Measurements from ENCODE around the gene LMO7. TPM values are rescaled to one million over a fixed set of nuclear protein-coding genes. Genes with fewer than 3 reads are reported as not detected.

The LMO7 gene
- total and polyA plus RNA-seq, 4 donors: 75.9 to 679 (median 214) TPM

DNA sequence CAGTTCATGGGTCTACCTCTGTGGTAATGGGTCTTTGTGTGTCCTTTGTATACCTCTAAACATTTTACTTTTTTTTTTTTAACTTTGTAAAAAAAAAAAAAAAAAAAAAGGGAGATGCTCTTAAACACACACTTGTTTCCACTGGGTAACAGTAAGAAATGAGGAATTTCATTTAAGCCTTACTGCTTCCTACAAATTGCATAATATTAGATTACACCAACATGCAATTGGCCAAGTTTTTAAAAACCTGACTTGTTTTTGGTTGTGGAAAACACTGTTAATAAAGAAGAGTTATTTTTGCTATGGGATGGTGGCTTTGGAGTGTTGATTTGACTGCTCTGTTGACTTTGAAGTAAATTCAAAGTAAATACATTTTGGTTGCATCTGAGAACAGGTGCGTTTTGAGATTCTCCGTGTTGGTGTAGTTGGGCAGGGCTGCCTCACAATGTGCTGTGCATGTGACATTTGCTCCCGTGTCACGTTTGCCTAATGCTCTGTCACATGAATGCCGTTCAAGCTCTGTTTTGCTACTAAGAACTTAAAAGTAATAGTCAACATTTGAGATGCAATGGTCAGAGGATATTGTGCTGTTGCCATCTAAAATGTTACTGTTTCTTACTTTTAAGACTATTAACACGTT lies 202.4 kb downstream of the LMO7 start:
- Histone ChIP-seq H3K9me3 (ENCODE audit: control insufficient read depth in 4 of 4, insufficient read depth in 3 of 4, low read length in 3 of 4) (no peaks in the 10 kb centered on the region), H3K4me1 (ENCODE audit: control insufficient read depth in 5 of 5, insufficient read depth in 5 of 5, low read length in 5 of 5) (peaks cover 0 to 1% (median 0%) of the 10 kb centered on the region in 5 donors), H3K4me3 (no peak overlapping the region), H3K27ac (ENCODE audit: low read depth in 1 of 2, low read length in 1 of 2) (no peak overlapping the region), H3K36me3 (ENCODE audit: control insufficient read depth in 4 of 4, insufficient read depth in 4 of 4, low read length in 4 of 4) (peaks cover 12 to 25% (median 14%) of the 10 kb centered on the region in 4 donors), H3K9ac (ENCODE audit: insufficient read depth in 1 of 2, low read length in 2 of 2) (no peak overlapping the region), H3K27me3 (ENCODE audit: control insufficient read depth in 3 of 3, insufficient read depth in 3 of 3, low read length in 2 of 3) (no peaks in the 10 kb centered on the region)
- TF ChIP-seq, protein P1, sequence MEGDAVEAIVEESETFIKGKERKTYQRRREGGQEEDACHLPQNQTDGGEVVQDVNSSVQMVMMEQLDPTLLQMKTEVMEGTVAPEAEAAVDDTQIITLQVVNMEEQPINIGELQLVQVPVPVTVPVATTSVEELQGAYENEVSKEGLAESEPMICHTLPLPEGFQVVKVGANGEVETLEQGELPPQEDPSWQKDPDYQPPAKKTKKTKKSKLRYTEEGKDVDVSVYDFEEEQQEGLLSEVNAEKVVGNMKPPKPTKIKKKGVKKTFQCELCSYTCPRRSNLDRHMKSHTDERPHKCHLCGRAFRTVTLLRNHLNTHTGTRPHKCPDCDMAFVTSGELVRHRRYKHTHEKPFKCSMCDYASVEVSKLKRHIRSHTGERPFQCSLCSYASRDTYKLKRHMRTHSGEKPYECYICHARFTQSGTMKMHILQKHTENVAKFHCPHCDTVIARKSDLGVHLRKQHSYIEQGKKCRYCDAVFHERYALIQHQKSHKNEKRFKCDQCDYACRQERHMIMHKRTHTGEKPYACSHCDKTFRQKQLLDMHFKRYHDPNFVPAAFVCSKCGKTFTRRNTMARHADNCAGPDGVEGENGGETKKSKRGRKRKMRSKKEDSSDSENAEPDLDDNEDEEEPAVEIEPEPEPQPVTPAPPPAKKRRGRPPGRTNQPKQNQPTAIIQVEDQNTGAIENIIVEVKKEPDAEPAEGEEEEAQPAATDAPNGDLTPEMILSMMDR (IDR thresholded peaks at IDR 0.05; ENCODE audit: control extremely low read depth, extremely low read depth): no peak
- 57 to 71% methylated on average over 6 of the region's 6 CpGs for WGBS, 2 donors
- DNase-seq: no peak
- ATAC-seq (ENCODE audit: insufficient read depth, low FRiP score): no peak

DNA sequence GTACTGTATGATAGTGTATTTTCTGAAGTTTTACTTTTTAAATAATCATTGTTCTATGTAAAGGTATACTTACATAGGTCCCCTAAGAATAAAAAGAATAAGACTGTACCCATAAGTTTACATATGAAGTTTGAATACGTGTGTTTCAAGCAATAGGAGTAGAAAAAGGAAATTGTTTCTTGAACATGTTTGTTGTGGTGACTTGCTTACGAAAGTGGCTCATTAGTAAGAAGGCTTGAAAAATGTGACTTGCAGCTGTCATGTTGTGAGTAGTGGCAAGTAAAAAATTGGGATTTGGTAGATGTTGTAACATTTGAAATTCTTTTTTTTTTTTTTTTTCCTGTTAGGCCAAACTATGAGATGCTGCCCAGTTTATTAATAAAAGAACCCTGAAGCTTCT lies 203.3 kb downstream of the LMO7 start:
- whole genome bisulfite sequencing, 2 donors: 44 to 58% methylated on average over 2 of the region's 2 CpGs
- Histone ChIP-seq H3K36me3 (ENCODE audit: control insufficient read depth in 4 of 4, insufficient read depth in 4 of 4, low read length in 4 of 4) (peaks cover 12 to 25% (median 14%) of the 10 kb centered on the region in 4 donors), H3K27me3 (ENCODE audit: control insufficient read depth in 3 of 3, insufficient read depth in 3 of 3, low read length in 2 of 3) (no peaks in the 10 kb centered on the region), H3K4me1 (ENCODE audit: control insufficient read depth in 5 of 5, insufficient read depth in 5 of 5, low read length in 5 of 5) (peaks cover 0 to 1% (median 0%) of the 10 kb centered on the region in 5 donors), H3K4me3 (no peak overlapping the region), H3K9me3 (ENCODE audit: control insufficient read depth in 4 of 4, insufficient read depth in 3 of 4, low read length in 3 of 4) (no peaks in the 10 kb centered on the region), H3K27ac (ENCODE audit: low read depth in 1 of 2, low read length in 1 of 2) (no peak overlapping the region), H3K9ac (ENCODE audit: insufficient read depth in 1 of 2, low read length in 2 of 2) (no peak overlapping the region)
- TF ChIP-seq, protein P1 (IDR thresholded peaks at IDR 0.05; ENCODE audit: control extremely low read depth, extremely low read depth): no peak
- no peak for DNase-seq
- ATAC-seq (ENCODE audit: insufficient read depth, low FRiP score): no peak

DNA sequence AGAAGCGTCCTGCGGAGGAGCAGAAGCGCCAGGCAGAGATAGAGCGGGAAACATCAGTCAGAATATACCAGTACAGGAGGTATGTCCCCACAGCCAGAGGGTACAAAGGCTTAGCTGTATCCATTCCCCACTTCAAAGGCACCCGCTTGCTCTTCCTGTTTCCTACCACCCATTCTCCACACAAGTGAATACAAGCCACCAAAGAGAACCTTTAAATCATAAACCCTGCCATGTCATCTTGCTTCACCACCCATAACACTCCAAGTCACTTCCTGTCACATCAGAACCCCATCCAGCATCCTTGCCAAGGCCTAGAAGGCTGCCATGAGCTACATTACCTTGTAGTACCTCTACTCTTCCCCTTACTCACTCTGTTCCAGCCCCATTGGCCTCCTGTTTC lies 205.8 kb downstream of the LMO7 start:
- 90 to 93% methylated on average over 5 of the region's 5 CpGs for WGBS, 2 donors
- H3K9me3 ChIP-seq (ENCODE audit: control insufficient read depth in 4 of 4, insufficient read depth in 3 of 4, low read length in 3 of 4): no peaks in the 10 kb centered on the region
- peaks cover 0 to 1% (median 0%) of the 10 kb centered on the region in 5 donors for H3K4me1 ChIP-seq (ENCODE audit: control insufficient read depth in 5 of 5, insufficient read depth in 5 of 5, low read length in 5 of 5)
- TF ChIP-seq, protein P1 (IDR thresholded peaks at IDR 0.05; ENCODE audit: control extremely low read depth, extremely low read depth): no peak
- H3K4me3 ChIP-seq: no peak overlapping the region
- DNase-seq (no peak), ATAC-seq (ENCODE audit: insufficient read depth, low FRiP score) (no peak)
- H3K36me3 ChIP-seq (ENCODE audit: control insufficient read depth in 4 of 4, insufficient read depth in 4 of 4, low read length in 4 of 4): peaks cover 12 to 22% (median 14%) of the 10 kb centered on the region in 4 donors
- no peak overlapping the region for H3K9ac ChIP-seq (ENCODE audit: insufficient read depth in 1 of 2, low read length in 2 of 2)
- H3K27me3 ChIP-seq (ENCODE audit: control insufficient read depth in 3 of 3, insufficient read depth in 3 of 3, low read length in 2 of 3): no peaks in the 10 kb centered on the region
- H3K27ac ChIP-seq (ENCODE audit: low read depth in 1 of 2, low read length in 1 of 2): no peak overlapping the region

Data from lung (tissue), 12 donors.